PC-3 (cell line): ENCODE data around the gene RFX7. TPM values are rescaled to one million over a fixed set of nuclear protein-coding genes. Genes with fewer than 3 reads are reported as not detected.

ENCODE experiments used
- ATAC-seq: fragments of 200-7000 bp; cut with Tn5 transposase; 2 replicates; pipeline ENCODE4 v1.9.1; 2020; ENCODE audit warnings: mild to moderate bottlenecking, moderate library complexity
- BruUV-seq: library from RNA; stranded (reverse); fragments of 400-500 nt; replicated peaks from 2 replicates; lab custom pipeline; 2021; lab: Mats Ljungman, UMichigan
- CTCF ChIA-PET: fragments of 300-600 bp; sonication (Branson Sonifier 250); formaldehyde crosslinking; loops from one replicate; lab custom pipeline; 2022; ENCODE audit warnings: antibody characterized with exemption; lab: Charles Lee
- POLR2A ChIA-PET: fragments of 300-600 bp; sonication (Branson Sonifier 250); formaldehyde crosslinking; loops from one replicate; lab custom pipeline; 2022; ENCODE audit warnings: antibody characterized with exemption; ENCODE audit not compliant: unreplicated experiment; lab: Charles Lee
- DNase-seq: peaks from one replicate; pipeline ENCODE4 v3.0.0-alpha.2; 2015
- H2AFZ ChIP-seq: fragments of 300-600 bp; sonication (generic); 2 replicates; pipeline ENCODE4 v1.6.0; 2016; ENCODE audit warnings: antibody characterized with exemption, low read length
- H3F3A ChIP-seq: fragments of 300-600 bp; sonication (generic); one replicate; pipeline ENCODE4 v1.6.0; 2017; ENCODE audit warnings: antibody characterized with exemption, low read length, control low read depth, mild to moderate bottlenecking; ENCODE audit not compliant: unreplicated experiment
- H3K27ac ChIP-seq: fragments of 300-600 bp; sonication (generic); 2 replicates; pipeline ENCODE4 v1.5.1; 2016; ENCODE audit warnings: mild to moderate bottlenecking, low read length
- H3K27me3 ChIP-seq: fragments of 300-600 bp; sonication (generic); 2 replicates; pipeline ENCODE4 v1.6.1; 2016; ENCODE audit warnings: low read length, mixed read lengths
- H3K36me3 ChIP-seq: fragments of 300-600 bp; sonication (generic); 2 replicates; pipeline ENCODE4 v1.6.1; 2016; ENCODE audit warnings: low read depth, mixed run types, low read length, mixed read lengths
- H3K4me1 ChIP-seq: fragments of 300-600 bp; sonication (generic); 2 replicates; pipeline ENCODE4 v1.5.1; 2016; ENCODE audit warnings: low read length; ENCODE audit not compliant: insufficient read depth
- H3K4me2 ChIP-seq: fragments of 300-600 bp; sonication (generic); 2 replicates; pipeline ENCODE4 v1.6.0; 2016; ENCODE audit warnings: low read length
- H3K4me3 ChIP-seq: fragments of 300-600 bp; sonication (generic); 2 replicates; pipeline ENCODE4 v1.5.1; 2016; ENCODE audit warnings: mild to moderate bottlenecking, low read length, mixed read lengths
- H3K79me2 ChIP-seq: fragments of 300-600 bp; sonication (generic); 2 replicates; pipeline ENCODE4 v1.6.1; 2017; ENCODE audit warnings: low read length, mixed read lengths
- H3K9ac ChIP-seq: fragments of 300-600 bp; sonication (generic); 2 replicates; pipeline ENCODE4 v1.6.0; 2016; ENCODE audit warnings: mild to moderate bottlenecking, low read length
- H3K9me2 ChIP-seq: fragments of 300-600 bp; sonication (generic); replicated peaks from 2 replicates; pipeline ENCODE4 v1.6.1; 2016; ENCODE audit warnings: mixed run types, low read length, mixed read lengths
- H3K9me3 ChIP-seq: fragments of 300-600 bp; sonication (generic); 2 replicates; pipeline ENCODE4 v1.6.1; 2016; ENCODE audit warnings: low read length, mixed read lengths
- H4K20me1 ChIP-seq: fragments of 300-600 bp; sonication (generic); 2 replicates; pipeline ENCODE4 v1.6.1; 2016; ENCODE audit warnings: low read length, mixed read lengths
- CTCF ChIP-seq: fragments of 300-600 bp; sonication (generic); conservative IDR thresholded peaks from 2 replicates; pipeline ENCODE4 v1.5.1; 2017; ENCODE audit warnings: antibody characterized with exemption, low read depth, mild to moderate bottlenecking, low read length
- EZH2 ChIP-seq: fragments of 300-600 bp; sonication (generic); IDR thresholded peaks from one replicate; pipeline ENCODE4 v1.6.1; 2017; ENCODE audit warnings: antibody characterized with exemption, mild to moderate bottlenecking, low read length; ENCODE audit not compliant: unreplicated experiment
- EZH2phosphoT487 ChIP-seq: fragments of 300-600 bp; sonication (generic); IDR thresholded peaks from 2 replicates; pipeline ENCODE4 v1.6.1; 2018; ENCODE audit warnings: mild to moderate bottlenecking, antibody characterized with exemption, low read length, borderline replicate concordance
- intact Hi-C: fragments of 100-400 bp; cut with micrococcal nuclease; formaldehyde crosslinking; loops from 2 replicates; pipeline ENCODE4 v1.9.0; 2023
- total RNA-seq: library from RNA; depleted of rRNA; stranded (reverse); fragments of >200 nt; gene quantifications from 2 replicates; pipeline ENCODE4 v1.2.3, GENCODE V29; 2014

RFX7 gene
- total RNA-seq, 1 experiment from 2014 or later: 2.8 TPM

DNA sequence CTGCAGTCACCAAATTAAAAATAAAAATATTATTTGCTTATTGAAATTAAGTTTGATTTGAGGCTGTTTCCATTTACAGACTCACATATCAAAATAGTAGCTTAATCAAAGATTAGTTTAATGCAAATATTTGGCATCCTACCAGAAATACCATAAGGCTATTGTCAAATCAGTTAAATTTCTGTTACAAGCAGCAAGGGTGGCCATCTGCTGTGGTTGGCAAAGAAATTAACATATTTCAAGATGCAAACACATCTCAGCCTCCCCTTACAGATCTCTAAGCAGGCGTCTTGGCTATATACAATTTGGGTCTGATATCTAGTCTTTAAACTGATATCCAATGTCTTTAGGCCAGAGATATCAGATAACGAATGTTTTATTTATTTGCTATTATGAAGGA is 167.0 kb downstream of the RFX7 start:
- DNase-seq: no peak
- Histone ChIP-seq H3K27me3 (no peaks in the 10 kb centered on the region), H3K27ac (no peak overlapping the region), H3K9me2 (no peaks in the 10 kb centered on the region), H3F3A (no peaks in the 10 kb centered on the region), H3K79me2 (no peaks in the 10 kb centered on the region), H2AFZ (no peak overlapping the region), H3K9me3 (no peaks in the 10 kb centered on the region), H3K4me3 (no peak overlapping the region), H3K36me3 (no peaks in the 10 kb centered on the region), H4K20me1 (no peaks in the 10 kb centered on the region), H3K4me1 (peaks cover 2% of the 10 kb centered on the region), H3K9ac (no peak overlapping the region), H3K4me2 (no peak overlapping the region)
- intact Hi-C loops: no loop called here
- CTCF ChIA-PET: no interaction called here
- POLR2A ChIA-PET: no interaction called here
- TF ChIP-seq CTCF: no peak
- TF ChIP-seq EZH2: no peak
- TF ChIP-seq EZH2phosphoT487: no peak
- no TSS peak for BruUV-seq
- no peak for ATAC-seq

GRCh38 chr15:56074481-56075265 is 169.0 kb downstream of the RFX7 start:
- intact Hi-C loops: no loop called here
- H3K9ac ChIP-seq: no peak overlapping the region
- DNase-seq (no peak), ATAC-seq (0 out of 2 replicates have a peak, but pooled peaks have one; percentile 13)
- H3K4me2 ChIP-seq: no peak overlapping the region
- H3K27ac ChIP-seq: no peak overlapping the region
- ChIA-PET POLR2A (no interaction called here), CTCF (no interaction called here)
- H3K27me3 ChIP-seq: no peaks in the 10 kb centered on the region
- no peaks in the 10 kb centered on the region for H3K9me3 ChIP-seq
- H3K4me1 ChIP-seq: no peaks in the 10 kb centered on the region
- no peaks in the 10 kb centered on the region for H3F3A ChIP-seq
- H3K9me2 ChIP-seq: no peaks in the 10 kb centered on the region
- no peak overlapping the region for H2AFZ ChIP-seq
- no peaks in the 10 kb centered on the region for H3K36me3 ChIP-seq
- TF ChIP-seq EZH2 (no peak), EZH2phosphoT487 (no peak), CTCF (no peak)
- no peak overlapping the region for H3K4me3 ChIP-seq
- H4K20me1 ChIP-seq: no peaks in the 10 kb centered on the region
- H3K79me2 ChIP-seq: no peaks in the 10 kb centered on the region
- BruUV-seq: no TSS peak

DNA sequence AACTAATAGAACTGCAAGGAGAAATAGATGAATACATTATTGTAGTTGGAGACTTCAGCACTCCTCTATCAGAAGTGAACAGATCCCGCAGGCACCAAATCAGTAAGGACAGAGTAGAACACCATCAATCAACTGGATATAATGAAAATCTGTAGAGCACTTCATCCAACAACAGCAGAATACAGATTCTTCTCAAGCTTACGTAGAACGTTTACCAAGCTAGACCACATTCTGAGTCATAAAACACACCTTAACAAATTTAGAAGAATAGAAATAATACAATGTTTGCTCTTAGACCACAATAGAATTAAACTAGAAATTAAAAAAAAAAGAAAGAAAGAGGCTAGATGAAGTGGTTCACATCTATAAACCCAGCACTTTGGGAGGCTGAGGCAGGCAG is 179.5 kb downstream of the RFX7 start:
- no peaks in the 10 kb centered on the region for H3K9me3 ChIP-seq
- TF ChIP-seq EZH2: no peak
- no peak for TF ChIP-seq CTCF
- TF ChIP-seq EZH2phosphoT487: no peak

More for the DNA sequence above, 179.5 kb downstream of the RFX7 start:
- BruUV-seq: no TSS peak
- Histone ChIP-seq H2AFZ (no peak overlapping the region), H3K27me3 (no peaks in the 10 kb centered on the region), H3K36me3 (no peaks in the 10 kb centered on the region), H4K20me1 (no peaks in the 10 kb centered on the region), H3F3A (no peaks in the 10 kb centered on the region), H3K9ac (no peak overlapping the region), H3K4me2 (no peak overlapping the region), H3K4me3 (no peak overlapping the region), H3K4me1 (peaks cover 26% of the 10 kb centered on the region), H3K79me2 (no peaks in the 10 kb centered on the region), H3K27ac (peak overlapping the region; percentile 38; the same call in 1 of the 2 replicates), H3K9me2 (no peaks in the 10 kb centered on the region)
- ATAC-seq: peak; percentile 97
- ChIA-PET POLR2A (no interaction called here), CTCF (no interaction called here)
- intact Hi-C loops: loop anchor here (5.0 kb wide), 1 partner anchor 33 kb away; no protein-coding TSS in a partner anchor
- peak; percentile 73 for DNase-seq
